Measurements from ENCODE around the gene ZNF534. TPM values are rescaled to one million over a fixed set of nuclear protein-coding genes. Genes with fewer than 3 reads are reported as not detected.

Gene ZNF534
- total RNA-seq = under 1 TPM in 3 of 9 donors, not detected in 6; 0.11 to 0.18 (median 0.11) TPM
- polyA plus RNA-seq = under 1 TPM in 1 of 3 donors, not detected in 2; 0.16 TPM
- long read RNA-seq, donor 1 = 0 reads
- long read RNA-seq, donor 2 = 0 reads
- long read RNA-seq, donor 3 = 0 reads
- long read RNA-seq, donor 4 = 0 reads
- long read RNA-seq, donor 5 = 0 reads
- long read RNA-seq, donor 6 = 0 reads
- long read RNA-seq, donor 7 = 0 reads
- long read RNA-seq, donor 8 = 0 reads
- long read RNA-seq, donor 9 = 0 reads
- long read RNA-seq, donor 10 = 0 reads

- no peaks in the 10 kb centered on the region for H3K27me3 ChIP-seq
- H3K36me3 ChIP-seq (replicated peaks in 1 of 2) = no peaks in the 10 kb centered on the region
- peaks cover 0 to 23% (median 0%) of the 10 kb centered on the region in 3 donors for H3K9me3 ChIP-seq (replicated peaks in 1 of 3)
- TF ChIP-seq POLR2A (IDR thresholded peaks at IDR 0.05) (no peak), CTCF (IDR thresholded peaks at IDR 0.05) (no peak)
- WGBS, 4 donors = 49 to 92% (median 64%) methylated on average over 26 to 27 of the region's 27 CpGs
- intact Hi-C loops (cut with DNase I) = no loop called here
- no peak within 1 kb of the TSS for H3K27ac ChIP-seq
- DNase-seq = no peak
- no peaks in the 10 kb centered on the region for H3K4me1 ChIP-seq (replicated peaks in 1 of 2)
- no peak within 1 kb of the TSS for H3K4me3 ChIP-seq
Measured at GRCh38 chr19:52428937-52429336, at the start of gene ZNF534. ZNF534 (plus strand) TSS chr19:52429148; CDS start chr19:52431475, 2,327 bp downstream.

- 46 to 69% (median 48%) methylated on average over 1 of the region's 1 CpG for WGBS, 4 donors
- no peak overlapping the region for H3K4me3 ChIP-seq
- H3K9me3 ChIP-seq (replicated peaks in 1 of 3) = peaks cover 0 to 36% (median 0%) of the 10 kb centered on the region in 3 donors
- H3K27ac ChIP-seq = no peak overlapping the region
- TF ChIP-seq CTCF (IDR thresholded peaks at IDR 0.05) (no peak), POLR2A (IDR thresholded peaks at IDR 0.05) (no peak)
- DNase-seq = no peak
- no peaks in the 10 kb centered on the region for H3K4me1 ChIP-seq (replicated peaks in 1 of 2)
- intact Hi-C loops (cut with DNase I) = no loop called here
- H3K27me3 ChIP-seq = no peaks in the 10 kb centered on the region
- no peaks in the 10 kb centered on the region for H3K36me3 ChIP-seq (replicated peaks in 1 of 2)
Measured at GRCh38 chr19:52391135-52391534, 37.8 kb upstream of the ZNF534 start.

GRCh38 chr19:52397310-52398080 lies 31.5 kb upstream of the ZNF534 start, which contains the start of gene ZNF528:
ZNF528 (plus strand) TSS chr19:52397849; CDS start chr19:52402014, 4,165 bp downstream.
- Histone ChIP-seq H3K36me3 (replicated peaks in 1 of 2) (peaks cover 0 to 10% of the 10 kb centered on the region in 2 donors), H3K27ac (peak within 1 kb of the TSS in 4 of 5 donors; percentile 22 to 83 (median 58)), H3K27me3 (no peaks in the 10 kb centered on the region), H3K4me1 (replicated peaks in 1 of 2) (peaks cover 10 to 15% of the 10 kb centered on the region in 2 donors), H3K4me3 (peak within 1 kb of the TSS; percentile 26 to 84 (median 68)), H3K9me3 (replicated peaks in 1 of 3) (peaks cover 0 to 4% (median 0%) of the 10 kb centered on the region in 3 donors)
- WGBS, 4 donors = 0 to 1% (median 1%) methylated on average over 18 to 36 of the region's 36 CpGs
- TF ChIP-seq POLR2A (IDR thresholded peaks at IDR 0.05) (peak; percentile 29 to 67), CTCF (IDR thresholded peaks at IDR 0.05) (no peak)
- intact Hi-C loops (cut with DNase I) = no loop called here
- peak; percentile 95 to 98 (median 97) for DNase-seq

DNA sequence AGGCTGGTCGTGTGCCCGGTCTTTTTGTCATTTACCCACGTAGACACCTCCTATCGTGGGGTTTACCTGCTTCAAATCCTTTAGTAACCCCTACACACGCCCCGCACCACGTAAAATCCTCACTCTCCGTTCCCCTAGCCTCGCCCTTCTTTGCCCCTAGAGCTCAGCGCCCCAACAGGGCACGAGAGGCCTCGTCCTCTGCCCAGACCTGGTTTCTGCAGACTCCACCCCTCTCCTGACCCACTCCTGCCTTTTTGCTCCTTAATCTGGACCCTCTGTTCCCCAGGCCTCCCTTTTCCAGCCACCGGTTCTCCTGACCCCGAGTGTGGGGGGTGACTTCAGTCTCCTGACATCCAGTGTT lies 30.9 kb upstream of the ZNF534 start:
- H3K4me3 ChIP-seq = peak overlapping the region; percentile 26 to 84 (median 68)
- no peak for TF ChIP-seq POLR2A (IDR thresholded peaks at IDR 0.05)
- peak in 2 of 6 experiments; percentile 7 to 16 for TF ChIP-seq CTCF (IDR thresholded peaks at IDR 0.05)
- 0 to 3% (median 2%) methylated on average over 14 of the region's 14 CpGs for WGBS, 4 donors
- peak in 4 of 7 donors; percentile 16 to 26 (median 18) for DNase-seq
- peaks cover 0 to 15% of the 10 kb centered on the region in 2 donors for H3K36me3 ChIP-seq (replicated peaks in 1 of 2)
- H3K27ac ChIP-seq = peak overlapping the region in 4 of 5 donors; percentile 22 to 83 (median 58)
- H3K4me1 ChIP-seq (replicated peaks in 1 of 2) = peaks cover 10 to 15% of the 10 kb centered on the region in 2 donors
- peaks cover 0 to 4% (median 0%) of the 10 kb centered on the region in 3 donors for H3K9me3 ChIP-seq (replicated peaks in 1 of 3)
- H3K27me3 ChIP-seq = no peaks in the 10 kb centered on the region
- intact Hi-C loops (cut with DNase I) = no loop called here

Measured in adrenal gland (tissue), 19 donors.